Spleen (tissue), 11 donors: ENCODE results near the gene RPS17. TPM values are rescaled to one million over a fixed set of nuclear protein-coding genes. Genes with fewer than 3 reads are reported as not detected.

Source experiments
- DNase-seq: peaks from one replicate; pipeline ENCODE4 v3.0.0-alpha.2; 2020
- H3K27ac ChIP-seq, 8 donors: fragments of 200-600 bp; sonication (generic) in 7 of 8; 1 replicate in 4 of 8; 2 replicates in 4 of 8; pipeline versions ENCODE4 v1.5.0 to v1.8.0; 2016 to 2021; ENCODE audit warnings: inconsistent platforms in 4 of 8, mild to moderate bottlenecking in 4 of 8, moderate library complexity in 1 of 8
- H3K27me3 ChIP-seq, 7 donors: fragments of 200-600 bp; sonication (generic) in 6 of 7; replicated peaks in 1 of 7; 1 replicate in 4 of 7; 2 replicates in 3 of 7; pipeline versions ENCODE4 v1.5.0 to v1.8.0; 2016 to 2021; ENCODE audit warnings: inconsistent platforms in 3 of 7, mild to moderate bottlenecking in 1 of 7
- H3K36me3 ChIP-seq, 6 donors: fragments of 200-600 bp; sonication (generic) in 5 of 6; 1 replicate in 4 of 6; 2 replicates in 2 of 6; pipeline versions ENCODE4 v1.5.0 to v1.8.0; 2016 to 2021; ENCODE audit warnings: inconsistent platforms in 2 of 6
- H3K4me1 ChIP-seq, 6 donors: fragments of 200-600 bp; sonication (generic) in 5 of 6; 1 replicate in 3 of 6; 2 replicates in 3 of 6; pipeline versions ENCODE4 v1.5.0 to v1.8.0; 2016 to 2021; ENCODE audit warnings: inconsistent platforms in 3 of 6
- H3K4me3 ChIP-seq, 8 donors: fragments of 200-600 bp; sonication (generic) in 7 of 8; 1 replicate in 4 of 8; 2 replicates in 4 of 8; pipeline versions ENCODE4 v1.5.0 to v1.8.0; 2016 to 2021; ENCODE audit warnings: inconsistent platforms in 4 of 8, mild to moderate bottlenecking in 4 of 8, moderate library complexity in 2 of 8
- H3K9me3 ChIP-seq, 8 donors: fragments of 200-600 bp; sonication (generic) in 7 of 8; 1 replicate in 4 of 8; 2 replicates in 4 of 8; pipeline versions ENCODE4 v1.5.0 to v1.8.0; 2016 to 2021; ENCODE audit warnings: inconsistent platforms in 4 of 8
- POLR2A ChIP-seq, 3 donors: fragments of 450-650 bp; IDR thresholded peaks; one replicate each; pipeline ENCODE4 v1.5.1; 2017; ENCODE audit warnings: antibody characterized with exemption in 3 of 3, mild to moderate bottlenecking in 1 of 3
- POLR2AphosphoS5 ChIP-seq, 3 donors: sonication (generic); formaldehyde crosslinking; IDR thresholded peaks; one replicate each; pipeline ENCODE4 v1.5.1; 2017; ENCODE audit warnings: antibody characterized with exemption in 3 of 3
- WGBS, 5 donors: extraction: QIAGEN DNeasy Blood & Tissue Kit in 3 of 5; methylation state at CpG; one replicate each; pipeline versions ENCODE4 v1.1.5 to v1.1.7; 2013 to 2018; 5-methylcytosine and 5-hydroxymethylcytosine counted together
- intact Hi-C: fragments of 100-400 bp; cut with DNase I; formaldehyde crosslinking; loops from one replicate; pipeline ENCODE4 v1.15.0; 2023; ENCODE audit warnings: low total_unique reads
- polyA plus RNA-seq, 3 donors: library from polyadenylated mRNA; stranded (reverse); fragments of 200-250 nt; gene quantifications; one replicate each; pipeline ENCODE4 v1.2.1, GENCODE V29; 2013
- total RNA-seq, 7 donors: library from RNA; depleted of rRNA in 3 of 7; stranded (reverse); fragments of >200 nt in 3 of 7; fragmentation: NEBNext Ultra II Directional in 4 of 7; extraction: Animal tissue kit (Norgen Biotek cat#: 25700) in 4 of 7; gene quantifications; one replicate each; pipeline versions ENCODE4 v1.1.0 to v1.2.1, GENCODE V29; 2016 to 2021
- TF ChIP-seq, protein P1 (sequence below), 11 experiments: fragments of 200-600 bp in 7 of 11; fragments of 450-650 bp in 4 of 11; sonication (generic) in 4 of 11; IDR thresholded peaks in 8 of 11; conservative IDR thresholded peaks in 3 of 11; 1 replicate in 7 of 11; 2 replicates in 4 of 11; pipeline versions ENCODE4 v1.4.0 to v1.8.0; 2016 to 2021; ENCODE audit warnings: antibody characterized with exemption in 11 of 11, inconsistent platforms in 4 of 11, mild to moderate bottlenecking in 1 of 11
- donor health status: healthy with polysubstance abuse.
- donor health status: DM: no; HTN: no; CAD: no; lungs with moderate emphysema.
- donor health status: DM: no; HTN: no; CAD: no.
- donor health status: Bipolar disorder and iron deficiency.
- donor health status: healthy.
- donor health status: DM: no; HTN: no; CAD: no.
- donor health status: DM: yes; HTN: yes; CAD: no.

RPS17 gene
- total and polyA plus RNA-seq, 10 donors = 1,089 to 9,274 (median 1,579) TPM

- 47 to 76% (median 63%) methylated on average over 3 of the region's 3 CpGs for WGBS, 5 donors
- intact Hi-C loops = no loop called here
- peaks cover 0 to 6% (median 0%) of the 10 kb centered on the region in 7 donors for H3K27me3 ChIP-seq
These were observed 4.7 kb upstream of the RPS17 start for GRCh38 chr15:82545002-82545401.

GRCh38 chr15:82544431-82544830 is 4.2 kb upstream of the RPS17 start:
- peaks cover 0 to 6% (median 0%) of the 10 kb centered on the region in 7 donors for H3K27me3 ChIP-seq
- H3K36me3 ChIP-seq = no peaks in the 10 kb centered on the region
- DNase-seq = no peak
- H3K4me3 ChIP-seq = no peak overlapping the region
- H3K9me3 ChIP-seq = no peaks in the 10 kb centered on the region
- intact Hi-C loops = loop anchor here (5.0 kb wide), 1 partner anchor 458 kb away; no protein-coding TSS in a partner anchor
- WGBS, 5 donors = 77 to 96% (median 86%) methylated on average over 8 to 9 of the region's 9 CpGs
- H3K27ac ChIP-seq = no peak overlapping the region
- H3K4me1 ChIP-seq = peaks cover 4 to 16% (median 10%) of the 10 kb centered on the region in 6 donors
- TF ChIP-seq POLR2A (IDR thresholded peaks at IDR 0.05) = no peak
- no peak for TF ChIP-seq POLR2AphosphoS5 (IDR thresholded peaks at IDR 0.05)
- TF ChIP-seq, protein P1, sequence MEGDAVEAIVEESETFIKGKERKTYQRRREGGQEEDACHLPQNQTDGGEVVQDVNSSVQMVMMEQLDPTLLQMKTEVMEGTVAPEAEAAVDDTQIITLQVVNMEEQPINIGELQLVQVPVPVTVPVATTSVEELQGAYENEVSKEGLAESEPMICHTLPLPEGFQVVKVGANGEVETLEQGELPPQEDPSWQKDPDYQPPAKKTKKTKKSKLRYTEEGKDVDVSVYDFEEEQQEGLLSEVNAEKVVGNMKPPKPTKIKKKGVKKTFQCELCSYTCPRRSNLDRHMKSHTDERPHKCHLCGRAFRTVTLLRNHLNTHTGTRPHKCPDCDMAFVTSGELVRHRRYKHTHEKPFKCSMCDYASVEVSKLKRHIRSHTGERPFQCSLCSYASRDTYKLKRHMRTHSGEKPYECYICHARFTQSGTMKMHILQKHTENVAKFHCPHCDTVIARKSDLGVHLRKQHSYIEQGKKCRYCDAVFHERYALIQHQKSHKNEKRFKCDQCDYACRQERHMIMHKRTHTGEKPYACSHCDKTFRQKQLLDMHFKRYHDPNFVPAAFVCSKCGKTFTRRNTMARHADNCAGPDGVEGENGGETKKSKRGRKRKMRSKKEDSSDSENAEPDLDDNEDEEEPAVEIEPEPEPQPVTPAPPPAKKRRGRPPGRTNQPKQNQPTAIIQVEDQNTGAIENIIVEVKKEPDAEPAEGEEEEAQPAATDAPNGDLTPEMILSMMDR (IDR thresholded peaks at IDR 0.05 in 8 of 11, conservative IDR thresholded peaks at IDR 0.05 in 3 of 11) = no peak

More at GRCh38 chr15:82545002-82545401, 4.7 kb upstream of the RPS17 start:
- no peaks in the 10 kb centered on the region for H3K9me3 ChIP-seq
- DNase-seq = no peak
- H3K27ac ChIP-seq = no peak overlapping the region
- no peak overlapping the region for H3K4me3 ChIP-seq
- H3K36me3 ChIP-seq = no peaks in the 10 kb centered on the region
- H3K4me1 ChIP-seq = peaks cover 3 to 12% (median 8%) of the 10 kb centered on the region in 6 donors
- TF ChIP-seq POLR2A (IDR thresholded peaks at IDR 0.05) (no peak), POLR2AphosphoS5 (IDR thresholded peaks at IDR 0.05) (no peak)
- TF ChIP-seq, protein P1 (IDR thresholded peaks at IDR 0.05 in 8 of 11, conservative IDR thresholded peaks at IDR 0.05 in 3 of 11) = no peak

- no peak for DNase-seq
- peaks cover 16 to 28% (median 23%) of the 10 kb centered on the region in 6 donors for H3K4me1 ChIP-seq
- peaks cover 0 to 11% (median 7%) of the 10 kb centered on the region in 6 donors for H3K36me3 ChIP-seq
- H3K4me3 ChIP-seq = no peak overlapping the region
- no peak overlapping the region for H3K27ac ChIP-seq
- TF ChIP-seq POLR2AphosphoS5 (IDR thresholded peaks at IDR 0.05) (no peak), POLR2A (IDR thresholded peaks at IDR 0.05) (no peak)
- TF ChIP-seq, protein P1 (IDR thresholded peaks at IDR 0.05 in 8 of 11, conservative IDR thresholded peaks at IDR 0.05 in 3 of 11) = no peak
- H3K9me3 ChIP-seq = no peaks in the 10 kb centered on the region
- peaks cover 0 to 6% (median 0%) of the 10 kb centered on the region in 7 donors for H3K27me3 ChIP-seq
- intact Hi-C loops = loop anchor here (5.0 kb wide), 1 partner anchor 459 kb away; no protein-coding TSS in a partner anchor
- 17 to 33% (median 20%) methylated on average over 2 of the region's 2 CpGs for WGBS, 5 donors
These were observed 2.9 kb upstream of the RPS17 start for GRCh38 chr15:82543160-82543559.

DNA sequence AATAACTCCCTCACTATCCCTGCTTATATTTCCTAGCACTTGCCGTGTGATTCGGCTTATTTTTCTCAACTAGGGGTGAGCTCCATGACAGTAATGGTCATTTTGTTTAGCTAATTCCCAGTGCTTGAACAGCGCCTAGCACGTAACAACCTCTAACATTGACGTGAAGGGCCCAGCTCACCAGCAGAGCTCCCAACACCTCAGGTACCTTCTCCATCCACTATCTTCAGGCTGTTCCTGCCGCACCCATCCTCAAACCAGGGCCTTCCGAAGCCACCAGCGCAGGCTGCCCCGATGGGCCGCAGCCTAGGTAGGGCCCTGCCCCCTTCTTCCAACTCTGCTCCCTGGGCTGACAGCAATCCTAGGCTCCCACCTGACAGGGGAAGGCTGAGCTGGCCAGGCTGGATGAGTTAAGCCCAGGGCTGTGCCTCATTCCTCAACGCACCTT is 751 bp upstream of the RPS17 start:
- intact Hi-C loops = loop anchor here (5.0 kb wide), 1 partner anchor 461 kb away; no protein-coding TSS in a partner anchor
- DNase-seq = peak; percentile 86
- 23 to 33% (median 31%) methylated on average over 11 of the region's 11 CpGs for WGBS, 5 donors
- Histone ChIP-seq H3K27ac (peak overlapping the region; percentile 83 to 96 (median 92)), H3K4me3 (peak overlapping the region; percentile 71 to 91 (median 85)), H3K27me3 (peaks cover 0 to 6% (median 0%) of the 10 kb centered on the region in 7 donors), H3K9me3 (no peaks in the 10 kb centered on the region), H3K4me1 (peaks cover 22 to 50% (median 36%) of the 10 kb centered on the region in 6 donors), H3K36me3 (peaks cover 3 to 32% (median 28%) of the 10 kb centered on the region in 6 donors)
- no peak for TF ChIP-seq POLR2A (IDR thresholded peaks at IDR 0.05)
- TF ChIP-seq POLR2AphosphoS5 (IDR thresholded peaks at IDR 0.05) = no peak
- TF ChIP-seq, protein P1 (IDR thresholded peaks at IDR 0.05 in 8 of 11, conservative IDR thresholded peaks at IDR 0.05 in 3 of 11) = no peak
